NB4 (cell line): Measurements from ENCODE around the gene CDH15.

Experiments used
- CTCF ChIP-seq: IDR thresholded peaks from one replicate; pipeline ENCODE4 v1.5.1; 2012; ENCODE audit warnings: low read depth, low read length
- MYC ChIP-seq: IDR thresholded peaks from 2 replicates; pipeline ENCODE4 v1.6.1; 2011; ENCODE audit warnings: low read depth, low read length
- POLR2A ChIP-seq: IDR thresholded peaks from 2 replicates; pipeline ENCODE4 v1.6.1; 2011; ENCODE audit warnings: mild to moderate bottlenecking; ENCODE audit not compliant: insufficient read length; ENCODE audit errors: extremely low read depth
- TF ChIP-seq, protein P1 (sequence below): IDR thresholded peaks from 2 replicates; pipeline ENCODE4 v1.6.1; 2011; ENCODE audit warnings: low read depth, low read length

DNA sequence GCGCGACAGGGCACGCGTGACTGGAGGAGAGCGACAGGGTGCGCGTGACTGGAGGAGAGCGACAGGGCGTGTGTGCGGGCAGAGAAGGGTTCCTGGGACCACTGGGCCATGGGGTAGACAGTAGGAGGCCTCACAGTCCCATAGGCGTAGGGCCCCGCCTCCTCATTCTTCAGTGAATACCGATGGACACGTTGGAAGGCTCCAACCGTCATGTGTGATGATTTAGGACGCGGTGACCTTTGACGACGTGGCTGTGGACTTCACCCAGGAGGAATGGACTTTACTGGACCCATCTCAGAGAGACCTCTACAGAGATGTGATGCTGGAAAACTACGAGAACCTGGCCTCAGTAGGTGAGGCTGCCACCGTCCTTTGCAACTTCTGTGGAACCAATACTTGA is 51.4 kb downstream of the CDH15 start:
- TF ChIP-seq MYC = no peak
- TF ChIP-seq CTCF = no peak
- TF ChIP-seq POLR2A = no peak
- TF ChIP-seq, protein P1, sequence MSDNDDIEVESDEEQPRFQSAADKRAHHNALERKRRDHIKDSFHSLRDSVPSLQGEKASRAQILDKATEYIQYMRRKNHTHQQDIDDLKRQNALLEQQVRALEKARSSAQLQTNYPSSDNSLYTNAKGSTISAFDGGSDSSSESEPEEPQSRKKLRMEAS = no peak
